Right renal cortex interstitium (tissue), 3 donors: ENCODE data around the gene CRACDL. TPM values are rescaled to one million over a fixed set of nuclear protein-coding genes. Genes with fewer than 3 reads are reported as not detected.
"Not testable (repeated sequence)": the region's sequence is repeated elsewhere in the genome, so short reads cannot be mapped to it uniquely, and the experiment has no call there.

Source experiments
- DNase-seq, 3 donors: peaks; one replicate each; pipeline ENCODE4 v3.0.0-alpha.2; 2013; ENCODE audit warnings: low read depth in 3 of 3, low spot score in 2 of 3
- polyA plus RNA-seq, 3 donors: library from polyadenylated mRNA; unstranded; fragments of 120-200 nt; gene quantifications; one replicate each; pipeline ENCODE4 v1.2.1, GENCODE V29; 2013; ENCODE audit not compliant: insufficient read length in 3 of 3

CRACDL gene
- polyA plus RNA-seq, 3 donors = 2.4 to 3.0 (median 2.5) TPM

- no peak for DNase-seq
These were observed 49.9 kb downstream of the CRACDL start for GRCh38 chr2:98886066-98886554.

GRCh38 chr2:98884658-98885057 is 51.4 kb downstream of the CRACDL start:
- no peak for DNase-seq

DNA sequence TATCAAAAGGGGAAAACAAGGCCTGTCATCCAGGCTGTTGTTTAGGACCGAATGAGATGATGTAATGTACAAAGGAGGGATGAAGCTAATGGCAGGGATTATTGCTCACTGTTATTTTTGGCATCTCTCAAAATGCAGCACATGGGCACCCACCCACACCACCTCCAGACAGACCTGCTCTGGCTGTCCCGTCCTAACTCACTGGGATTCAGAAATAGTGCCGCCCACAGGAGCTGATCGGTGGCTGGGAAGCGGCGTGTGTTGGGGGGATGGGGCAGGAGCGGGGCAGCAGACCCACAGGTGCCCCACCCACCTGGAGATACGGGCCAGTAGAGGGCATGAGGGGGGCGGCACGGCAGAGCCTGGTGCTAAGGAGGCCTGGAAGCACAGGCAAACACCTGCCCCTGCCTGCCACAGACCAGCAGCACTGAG is 52.2 kb downstream of the CRACDL start:
- DNase-seq = no peak

DNA sequence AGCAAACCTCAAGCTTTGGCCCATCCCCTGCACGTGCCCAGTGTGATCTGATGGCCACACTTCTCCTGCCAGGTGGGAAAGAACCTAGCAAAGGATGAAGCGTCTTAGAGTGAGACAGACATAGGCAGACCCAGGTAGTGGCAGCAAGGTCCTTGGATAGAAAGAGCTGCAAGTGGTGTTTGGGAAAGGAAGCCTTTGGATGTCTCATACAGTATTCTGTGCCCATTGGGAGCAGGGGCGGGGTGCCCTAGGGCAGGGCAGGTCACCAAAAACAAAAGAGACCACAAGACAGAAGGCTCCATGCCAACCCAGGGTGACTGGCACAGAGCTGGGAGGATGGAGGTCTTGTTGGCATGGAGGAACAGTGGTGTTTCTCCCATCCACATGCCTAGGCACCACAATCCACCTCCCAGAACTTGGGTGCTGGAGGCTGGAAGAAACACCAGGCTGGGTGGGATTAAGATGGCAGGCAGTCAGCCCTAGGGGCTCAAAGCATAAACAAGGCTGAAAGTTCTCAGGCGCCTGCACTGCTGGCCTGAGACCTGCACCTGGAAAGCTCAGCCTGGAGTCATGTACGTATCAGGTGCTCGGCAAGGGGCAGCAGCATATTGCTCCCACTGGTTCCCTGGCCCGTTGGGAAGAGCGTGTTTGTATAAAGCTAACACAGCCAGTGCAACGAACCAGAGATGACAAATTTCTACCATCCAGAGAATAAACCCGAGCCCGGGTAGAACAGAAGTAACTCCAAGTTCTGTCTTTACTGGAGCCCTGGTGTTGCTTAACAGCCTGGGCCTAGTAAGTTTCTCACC is 52.9 kb downstream of the CRACDL start:
- no peak for DNase-seq

DNA sequence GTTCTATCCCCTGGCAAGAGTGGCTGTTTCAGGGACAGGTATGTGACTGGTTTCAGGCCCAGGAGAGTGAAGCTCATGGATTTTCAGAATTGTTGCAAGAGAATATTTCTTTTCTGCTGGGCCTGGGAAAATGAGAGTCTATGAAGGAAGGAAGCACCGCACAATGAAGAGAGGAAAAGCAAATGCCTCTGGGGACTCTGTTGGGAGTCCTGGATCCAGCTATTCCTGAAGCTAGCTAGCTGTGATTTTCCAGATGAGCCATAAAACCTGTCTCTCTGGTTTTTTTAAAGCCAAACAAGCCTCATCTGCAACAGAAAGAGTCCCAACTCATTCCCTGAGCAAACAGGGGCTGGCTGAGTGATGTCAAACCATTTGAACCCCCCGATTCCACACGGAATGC is 53.7 kb downstream of the CRACDL start:
- no peak for DNase-seq

- DNase-seq = no peak
These were observed 54.8 kb downstream of the CRACDL start for GRCh38 chr2:98881153-98881650.

GRCh38 chr2:98880266-98881152 is 55.5 kb downstream of the CRACDL start:
- no peak for DNase-seq

GRCh38 chr2:98877658-98878057 is 58.4 kb downstream of the CRACDL start:
- DNase-seq = not testable (repeated sequence)

- no peak for DNase-seq
These were observed 59.3 kb downstream of the CRACDL start for GRCh38 chr2:98876741-98877140.

DNA sequence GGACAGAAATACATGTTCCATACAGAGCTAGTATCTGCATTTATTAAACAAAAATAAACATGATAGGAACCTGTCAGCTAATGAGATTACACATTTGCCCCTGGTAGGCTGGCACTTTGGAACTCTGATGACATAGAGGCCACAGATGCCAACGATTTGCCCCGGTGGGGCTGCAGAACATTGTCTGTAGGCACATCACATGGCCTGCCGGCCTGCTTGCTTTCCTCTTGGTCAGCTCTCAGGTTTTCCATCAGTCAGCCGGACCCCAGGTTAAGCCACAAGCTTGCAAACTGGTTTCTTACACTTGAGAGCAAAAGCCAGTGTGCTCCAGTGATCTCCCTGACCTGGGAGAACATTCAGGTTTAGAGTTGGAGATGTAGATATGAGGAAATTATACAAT is 60.3 kb downstream of the CRACDL start:
- no peak for DNase-seq

GRCh38 chr2:98875081-98875728 is 60.8 kb downstream of the CRACDL start:
- DNase-seq = no peak

DNA sequence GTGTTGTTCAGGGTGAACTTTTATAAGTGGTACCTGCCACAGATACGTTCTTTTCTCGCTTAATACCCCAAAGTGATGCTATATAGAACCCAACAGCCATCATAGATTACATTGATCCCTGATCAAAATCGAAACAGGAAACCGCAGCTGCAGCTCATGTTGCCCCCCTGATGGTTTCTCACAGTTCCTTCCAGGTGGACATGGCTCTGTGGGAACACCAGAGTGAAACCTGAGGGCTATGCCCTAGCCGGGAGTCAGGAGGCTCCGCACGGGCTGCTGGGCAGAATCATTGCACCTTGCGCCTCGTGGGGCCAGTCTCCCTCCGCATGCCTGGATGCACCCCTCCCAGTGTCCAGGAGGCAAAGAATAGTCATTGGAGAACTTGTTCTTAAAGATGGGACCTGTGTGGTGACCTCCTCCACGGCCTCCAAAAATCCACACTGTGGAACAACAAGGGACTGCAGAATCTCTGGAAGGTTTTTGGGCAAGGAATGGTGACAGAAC is 61.8 kb downstream of the CRACDL start:
- DNase-seq = no peak

DNA sequence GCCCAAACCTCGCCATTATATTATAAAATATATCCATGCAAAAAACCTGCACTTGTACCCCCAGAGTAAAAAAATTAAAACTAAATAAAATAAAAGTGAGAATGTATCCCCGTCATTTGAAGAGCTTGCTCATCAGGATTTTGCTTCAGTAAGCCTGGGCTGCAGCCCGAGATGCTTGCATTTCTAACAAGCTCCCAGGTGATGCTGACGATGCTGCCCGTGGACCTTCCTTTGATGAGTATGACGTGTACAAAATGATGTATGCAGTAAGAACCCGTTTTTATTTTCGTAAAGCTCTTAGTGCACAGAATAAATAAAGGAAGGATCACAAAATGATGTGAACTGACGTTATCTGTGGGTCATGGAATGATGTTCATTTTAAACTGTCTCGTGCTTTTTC is 63.5 kb downstream of the CRACDL start:
- DNase-seq = no peak

DNA sequence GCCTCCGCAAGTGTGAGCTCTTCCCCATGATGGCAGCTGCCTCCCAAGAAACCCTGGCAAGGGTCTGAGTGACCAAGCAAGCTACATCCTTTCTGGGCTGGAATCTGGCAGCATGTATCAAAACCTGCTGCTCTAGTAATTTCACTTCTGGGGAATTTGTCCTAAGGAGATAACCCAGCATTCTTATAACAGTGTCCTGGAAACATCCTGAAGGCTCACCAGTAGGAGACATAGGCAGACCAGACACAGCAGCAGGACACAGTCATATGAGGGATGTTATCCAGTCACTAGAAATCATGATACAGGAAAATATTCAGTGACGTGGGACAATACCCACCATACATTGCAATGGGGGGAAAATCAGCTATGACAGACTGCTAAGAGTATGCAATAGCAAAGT is 64.5 kb downstream of the CRACDL start:
- no peak for DNase-seq

- no peak for DNase-seq
These were observed 65.4 kb downstream of the CRACDL start for GRCh38 chr2:98870516-98871158.

- no peak for DNase-seq
These were observed 66.2 kb downstream of the CRACDL start for GRCh38 chr2:98869870-98870269.

- DNase-seq = no peak
These were observed 66.8 kb downstream of the CRACDL start for GRCh38 chr2:98869272-98869641.

DNA sequence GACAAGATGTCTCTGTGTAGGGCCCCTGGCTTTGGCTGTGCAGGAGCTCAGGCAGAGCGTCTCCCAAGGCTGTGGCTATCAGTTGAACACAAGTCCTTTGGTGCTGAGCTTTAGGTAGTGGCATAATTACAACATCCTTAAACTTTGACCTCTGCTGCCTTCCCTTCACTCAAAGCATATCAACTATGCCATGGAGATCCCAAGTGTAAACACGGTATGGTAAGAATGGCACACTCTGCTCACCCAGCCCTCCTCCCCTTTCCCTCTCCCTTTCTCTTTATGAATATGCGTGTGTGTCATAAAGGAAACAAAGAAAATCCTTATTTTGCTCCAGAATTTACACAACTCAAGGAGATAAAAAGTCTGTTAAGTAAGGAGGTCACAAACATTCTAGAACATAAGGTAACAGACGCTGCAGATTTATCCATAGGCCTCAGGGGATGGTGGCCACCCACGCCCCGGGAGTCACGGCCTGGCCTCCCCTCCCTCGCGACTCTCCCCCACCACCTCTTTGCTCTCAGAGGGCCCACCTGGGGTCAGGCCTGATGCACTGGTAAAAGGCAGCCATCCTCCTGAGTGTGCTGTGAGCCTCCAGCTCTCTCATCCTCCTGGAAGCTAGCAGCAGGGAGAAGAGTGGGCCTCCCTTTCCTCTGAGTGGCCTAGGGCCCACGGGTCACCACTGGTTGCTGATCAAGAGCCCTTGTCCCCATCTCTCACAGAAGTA is 67.3 kb downstream of the CRACDL start:
- DNase-seq = no peak

DNA sequence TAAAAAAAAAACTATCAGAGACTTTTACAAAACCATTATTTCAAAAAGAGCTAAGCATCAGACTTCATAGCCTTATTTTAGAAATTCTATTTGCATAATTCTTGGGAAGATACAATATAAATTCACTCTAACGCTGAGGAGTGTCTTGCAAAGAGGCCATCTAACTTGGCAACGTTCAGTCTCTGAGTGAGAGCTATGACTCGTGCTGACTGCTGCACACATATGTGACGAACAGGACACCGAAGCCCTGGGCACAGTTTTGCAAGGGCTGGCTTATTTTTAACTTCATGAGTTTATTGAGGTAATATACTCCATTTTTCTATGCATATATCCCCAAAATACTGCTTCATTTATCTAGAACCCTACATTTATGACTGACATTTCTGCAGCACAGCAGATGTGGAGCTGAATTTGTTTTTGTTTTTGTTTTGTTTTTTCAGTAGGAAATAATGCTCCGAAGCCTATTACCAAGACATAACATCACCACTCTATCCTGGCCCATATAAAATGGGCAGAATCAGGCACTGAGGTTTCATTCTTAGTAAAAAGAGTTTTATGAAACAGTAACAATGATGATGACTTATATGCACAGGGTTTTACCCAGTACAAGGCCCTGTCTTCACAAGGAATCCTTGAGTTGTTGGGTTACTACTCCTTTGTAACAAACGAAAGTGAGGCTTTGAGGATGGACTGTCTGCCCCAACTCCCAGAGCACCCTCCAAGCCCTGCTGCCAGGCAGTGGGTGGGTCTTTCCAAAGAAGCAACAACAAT is 68.3 kb downstream of the CRACDL start:
- no peak for DNase-seq
